HG03571 (cell line): ENCODE measurements around the gene SOAT2.

Experiments
- ATAC-seq: cut with Tn5 transposase; IDR thresholded peaks from one replicate; pipeline ENCODE4 v1.9.1; 2021; ENCODE audit not compliant: unreplicated experiment

SOAT2 gene

GRCh38 chr12:53064613-53065436 lies 38.5 kb upstream of the SOAT2 start:
- no peak for ATAC-seq

GRCh38 chr12:53065470-53065869 lies 37.8 kb upstream of the SOAT2 start:
- no peak for ATAC-seq

- no peak for ATAC-seq
These were observed 37.0 kb upstream of the SOAT2 start for GRCh38 chr12:53065975-53066931.

- ATAC-seq: no peak
These were observed 36.0 kb upstream of the SOAT2 start for GRCh38 chr12:53067074-53067992.

- no peak for ATAC-seq
These were observed 35.1 kb upstream of the SOAT2 start for GRCh38 chr12:53067993-53068770.

GRCh38 chr12:53068811-53069585 lies 34.3 kb upstream of the SOAT2 start:
- no peak for ATAC-seq

GRCh38 chr12:53069621-53070410 lies 33.5 kb upstream of the SOAT2 start:
- ATAC-seq: no peak

GRCh38 chr12:53070877-53071492 lies 32.3 kb upstream of the SOAT2 start:
- no peak for ATAC-seq

- no peak for ATAC-seq
These were observed 31.4 kb upstream of the SOAT2 start for GRCh38 chr12:53071591-53072551.

- ATAC-seq: no peak
These were observed 29.4 kb upstream of the SOAT2 start for GRCh38 chr12:53073881-53074280.

GRCh38 chr12:53074283-53074998 lies 28.8 kb upstream of the SOAT2 start:
- no peak for ATAC-seq

- ATAC-seq: no peak
These were observed 28.3 kb upstream of the SOAT2 start for GRCh38 chr12:53074999-53075370.

- no peak for ATAC-seq
These were observed 26.8 kb upstream of the SOAT2 start for GRCh38 chr12:53076461-53076860.

- no peak for ATAC-seq
These were observed 26.3 kb upstream of the SOAT2 start for GRCh38 chr12:53077030-53077429.

- ATAC-seq: peak; percentile 16
These were observed 24.7 kb upstream of the SOAT2 start for GRCh38 chr12:53078425-53079225.
